Measurements from ENCODE around the gene RGS11. TPM values are rescaled to one million over a fixed set of nuclear protein-coding genes. Genes with fewer than 3 reads are reported as not detected.

The RGS11 gene
- total and polyA plus RNA-seq, 2 donors (not counting 1 experiment from before 2014, with no cell fraction given): 1.1 to 6.3 TPM

GRCh38 chr16:285146-286055 is 9.7 kb upstream of the RGS11 start:
- DNase-seq (ENCODE audit: low read depth in 2 of 2): no peak
- H3K27me3 ChIP-seq (ENCODE audit: control insufficient read depth, insufficient read depth, low read length): peaks cover 10% of the 10 kb centered on the region
- no peaks in the 10 kb centered on the region for H3K4me1 ChIP-seq (ENCODE audit: control insufficient read depth, extremely low read depth, insufficient read depth, low read length)
- H4K20me1 ChIP-seq (ENCODE audit: control insufficient read depth, extremely low read depth, insufficient read depth, low read length): no peaks in the 10 kb centered on the region
- no peak overlapping the region for H2AFZ ChIP-seq (ENCODE audit: low read length)
- H3K79me2 ChIP-seq (ENCODE audit: control insufficient read depth, insufficient read depth, low read length): no peaks in the 10 kb centered on the region
- no peak for TF ChIP-seq EZH2 (IDR thresholded peaks at IDR 0.05; ENCODE audit: low read length, missing control alignments)
- no peak for TF ChIP-seq CTCF (conservative IDR thresholded peaks at IDR 0.05 in 1 of 2, IDR thresholded peaks at IDR 0.05 in 1 of 2; ENCODE audit: low read depth in 1 of 2, low read length in 2 of 2)
- H3K27ac ChIP-seq (ENCODE audit: insufficient read depth, low read length): no peak overlapping the region
- peaks cover 7% of the 10 kb centered on the region for H3K36me3 ChIP-seq (ENCODE audit: control insufficient read depth, insufficient read depth, low read length)
- no peak overlapping the region for H3K4me3 ChIP-seq (replicated peaks in 1 of 4; ENCODE audit: control extremely low read depth in 1 of 4, insufficient read depth in 1 of 4, low read depth in 3 of 4, low read length in 4 of 4)
- H3K9me3 ChIP-seq (ENCODE audit: control insufficient read depth, insufficient read depth, low read depth, low read length): no peaks in the 10 kb centered on the region
- no peak overlapping the region for H3K9ac ChIP-seq (ENCODE audit: insufficient read depth, low read length)
- no peak overlapping the region for H3K4me2 ChIP-seq (ENCODE audit: extremely low read depth, insufficient read depth, low read length)

- no peaks in the 10 kb centered on the region for H4K20me1 ChIP-seq (ENCODE audit: control insufficient read depth, extremely low read depth, insufficient read depth, low read length)
Observed at GRCh38 chr16:284204-285120, 8.7 kb upstream of the RGS11 start.

More at GRCh38 chr16:284204-285120, 8.7 kb upstream of the RGS11 start:
- Histone ChIP-seq H3K4me1 (ENCODE audit: control insufficient read depth, extremely low read depth, insufficient read depth, low read length) (no peaks in the 10 kb centered on the region), H3K27me3 (ENCODE audit: control insufficient read depth, insufficient read depth, low read length) (peaks cover 10% of the 10 kb centered on the region), H3K36me3 (ENCODE audit: control insufficient read depth, insufficient read depth, low read length) (peaks cover 7% of the 10 kb centered on the region), H3K27ac (ENCODE audit: insufficient read depth, low read length) (no peak overlapping the region), H3K9me3 (ENCODE audit: control insufficient read depth, insufficient read depth, low read depth, low read length) (no peaks in the 10 kb centered on the region), H3K79me2 (ENCODE audit: control insufficient read depth, insufficient read depth, low read length) (no peaks in the 10 kb centered on the region), H2AFZ (ENCODE audit: low read length) (no peak overlapping the region), H3K4me2 (ENCODE audit: extremely low read depth, insufficient read depth, low read length) (no peak overlapping the region), H3K4me3 (replicated peaks in 1 of 4; ENCODE audit: control extremely low read depth in 1 of 4, insufficient read depth in 1 of 4, low read depth in 3 of 4, low read length in 4 of 4) (no peak overlapping the region), H3K9ac (ENCODE audit: insufficient read depth, low read length) (no peak overlapping the region)
- DNase-seq (ENCODE audit: low read depth in 2 of 2): no peak
- TF ChIP-seq CTCF (conservative IDR thresholded peaks at IDR 0.05 in 1 of 2, IDR thresholded peaks at IDR 0.05 in 1 of 2; ENCODE audit: low read depth in 1 of 2, low read length in 2 of 2) (no peak), EZH2 (IDR thresholded peaks at IDR 0.05; ENCODE audit: low read length, missing control alignments) (no peak)
